Endodermal cell (in vitro differentiated cells): ENCODE results near the gene PCDHA1. TPM values are rescaled to one million over a fixed set of nuclear protein-coding genes. Genes with fewer than 3 reads are reported as not detected.

Source experiments
- DNase-seq: peaks from one replicate; pipeline ENCODE4 v3.0.0-alpha.2; 2017
- H3K27ac ChIP-seq: 2 replicates; pipeline ENCODE4 v1.5.1; 2013; ENCODE audit warnings: mild to moderate bottlenecking, low read depth, low read length, moderate library complexity
- H3K27me3 ChIP-seq: 2 replicates; pipeline ENCODE4 v1.6.1; 2013; ENCODE audit warnings: mild to moderate bottlenecking, low read length, moderate library complexity; ENCODE audit not compliant: insufficient read depth, control insufficient read depth, poor library complexity, severe bottlenecking
- H3K36me3 ChIP-seq: 2 replicates; pipeline ENCODE4 v1.7.0; 2013; ENCODE audit warnings: mild to moderate bottlenecking, low read length, moderate library complexity; ENCODE audit not compliant: control insufficient read depth, insufficient read depth
- H3K4me1 ChIP-seq: one replicate; pipeline ENCODE4 v1.7.0; 2013; ENCODE audit warnings: low read length; ENCODE audit not compliant: control insufficient read depth, insufficient read depth
- H3K4me3 ChIP-seq: 2 replicates; pipeline ENCODE4 v1.5.1; 2013; ENCODE audit warnings: mild to moderate bottlenecking, low read length, moderate library complexity
- H3K9ac ChIP-seq: 2 replicates; pipeline ENCODE4 v1.6.1; 2013; ENCODE audit warnings: mild to moderate bottlenecking, low read length, moderate library complexity; ENCODE audit not compliant: poor library complexity, severe bottlenecking; ENCODE audit errors: extremely low read depth
- H3K9me3 ChIP-seq: 2 replicates; pipeline ENCODE4 v1.6.1; 2013; ENCODE audit warnings: mild to moderate bottlenecking, low read length, moderate library complexity; ENCODE audit not compliant: control insufficient read depth
- H3K27ac Mint-ChIP-seq: 2 replicates; pipeline ENCODE4 v1.8.0; 2020; ENCODE audit warnings: mixed read lengths
- H3K27me3 Mint-ChIP-seq: 2 replicates; pipeline ENCODE4 v1.8.0; 2021; ENCODE audit warnings: mild to moderate bottlenecking, mixed read lengths; ENCODE audit not compliant: insufficient read depth
- H3K36me3 Mint-ChIP-seq: 2 replicates; pipeline ENCODE4 v1.8.0; 2020; ENCODE audit warnings: low read depth, mixed read lengths
- H3K4me1 Mint-ChIP-seq: 2 replicates; pipeline ENCODE4 v1.8.0; 2020; ENCODE audit warnings: mixed read lengths
- H3K4me3 Mint-ChIP-seq: 2 replicates; pipeline ENCODE4 v1.8.0; 2020; ENCODE audit warnings: mild to moderate bottlenecking, moderate library complexity, mixed read lengths
- H3K9me3 Mint-ChIP-seq: 2 replicates; pipeline ENCODE4 v1.8.0; 2020; ENCODE audit warnings: mild to moderate bottlenecking, mixed read lengths
- CTCF ChIP-seq: fragments of 200-600 bp; sonication (generic); conservative IDR thresholded peaks from 2 replicates; pipeline ENCODE4 v1.5.0; 2021; ENCODE audit warnings: antibody characterized with exemption, mild to moderate bottlenecking
- WGBS, 2 experiments: methylation state at CpG; one replicate each; pipeline versions ENCODE4 v1.1.5 to v1.1.7; 2013; ENCODE audit warnings: missing lambda C conversion rate in 2 of 2, mixed read lengths in 1 of 2; ENCODE audit not compliant: insufficient coverage in 1 of 2, insufficient read length in 1 of 2; 5-methylcytosine and 5-hydroxymethylcytosine counted together
- total RNA-seq, 2 donors: library from RNA; stranded (reverse); fragmentation: NEBNext Ultra II Directional in 1 of 2; extraction: Animal tissue kit (Norgen Biotek cat#: 25700) in 1 of 2; gene quantifications; 2 replicates in 1 of 2; 3 replicates in 1 of 2; pipeline ENCODE4 v1.2.1, GENCODE V29; 2021

Gene PCDHA1
- total RNA-seq, 2 donors from 2014 or later, result 0.18 to 2.9 TPM

- Histone ChIP-seq H3K36me3 (no peaks in the 10 kb centered on the region), H3K27ac (no peak overlapping the region), H3K9me3 (no peaks in the 10 kb centered on the region), H3K9ac (no peak overlapping the region), H3K27me3 (no peaks in the 10 kb centered on the region), H3K4me3 (no peak overlapping the region), H3K4me1 (no peaks in the 10 kb centered on the region)
- no peak for DNase-seq
- WGBS, 2 experiments, result 100% methylated on average over 1 of the region's 1 CpG; no CpG with 5 or more reads in 1 of the 2 experiments
- Mint-ChIP-seq H3K9me3 (no peaks in the 10 kb centered on the region), H3K36me3 (no peaks in the 10 kb centered on the region), H3K4me1 (no peaks in the 10 kb centered on the region), H3K27ac (no peak overlapping the region), H3K4me3 (no peak overlapping the region), H3K27me3 (no peaks in the 10 kb centered on the region)
- no peak for TF ChIP-seq CTCF
Measured at GRCh38 chr5:141022384-141022783, 236.4 kb downstream of the PCDHA1 start.

GRCh38 chr5:141031006-141031405, 245.1 kb downstream of the PCDHA1 start:
- no peaks in the 10 kb centered on the region for H3K27me3 Mint-ChIP-seq
- H3K9me3 Mint-ChIP-seq, result no peaks in the 10 kb centered on the region
- Histone ChIP-seq H3K4me3 (no peak overlapping the region), H3K9ac (no peak overlapping the region), H3K27ac (no peak overlapping the region), H3K9me3 (no peaks in the 10 kb centered on the region), H3K36me3 (no peaks in the 10 kb centered on the region), H3K4me1 (no peaks in the 10 kb centered on the region), H3K27me3 (no peaks in the 10 kb centered on the region)
- no peak for DNase-seq
- 89 to 91% methylated on average over 5 to 15 of the region's 15 CpGs for WGBS, 2 experiments
- no peak for TF ChIP-seq CTCF
- H3K27ac Mint-ChIP-seq, result no peak overlapping the region
- no peak overlapping the region for H3K4me3 Mint-ChIP-seq
- no peaks in the 10 kb centered on the region for H3K36me3 Mint-ChIP-seq
- no peaks in the 10 kb centered on the region for H3K4me1 Mint-ChIP-seq

GRCh38 chr5:141032626-141033025, 246.7 kb downstream of the PCDHA1 start:
- WGBS, 2 experiments, result 92% methylated on average over 1 of the region's 1 CpG; no CpG with 5 or more reads in 1 of the 2 experiments
- H3K27ac Mint-ChIP-seq, result no peak overlapping the region
- TF ChIP-seq CTCF, result peak; percentile 61
- Histone ChIP-seq H3K27me3 (no peaks in the 10 kb centered on the region), H3K9ac (no peak overlapping the region), H3K9me3 (no peaks in the 10 kb centered on the region), H3K36me3 (no peaks in the 10 kb centered on the region), H3K4me1 (no peaks in the 10 kb centered on the region), H3K4me3 (no peak overlapping the region), H3K27ac (no peak overlapping the region)
- H3K27me3 Mint-ChIP-seq, result no peaks in the 10 kb centered on the region
- no peaks in the 10 kb centered on the region for H3K36me3 Mint-ChIP-seq
- H3K4me1 Mint-ChIP-seq, result no peaks in the 10 kb centered on the region
- no peak overlapping the region for H3K4me3 Mint-ChIP-seq
- H3K9me3 Mint-ChIP-seq, result no peaks in the 10 kb centered on the region
- no peak for DNase-seq
